SK-N-MC (cell line): ENCODE results near the gene MTCL1.

Source experiments
- EZH2 ChIP-seq: fragments of 200-600 bp; sonication (generic); IDR thresholded peaks from one replicate; pipeline ENCODE4 v1.6.1; 2017; ENCODE audit warnings: antibody characterized with exemption
- FOXP2 ChIP-seq: optimal IDR thresholded peaks from 2 replicates; pipeline ENCODE3; 2011; ENCODE audit warnings: mild to moderate bottlenecking, moderate library complexity; ENCODE audit not compliant: insufficient read depth; ENCODE audit errors: extremely low read length, control extremely low read depth
- POLR2AphosphoS5 ChIP-seq: IDR thresholded peaks from 2 replicates; pipeline ENCODE4 v1.6.1; 2012; ENCODE audit warnings: mild to moderate bottlenecking, low read depth, low read length, borderline replicate concordance

DNA sequence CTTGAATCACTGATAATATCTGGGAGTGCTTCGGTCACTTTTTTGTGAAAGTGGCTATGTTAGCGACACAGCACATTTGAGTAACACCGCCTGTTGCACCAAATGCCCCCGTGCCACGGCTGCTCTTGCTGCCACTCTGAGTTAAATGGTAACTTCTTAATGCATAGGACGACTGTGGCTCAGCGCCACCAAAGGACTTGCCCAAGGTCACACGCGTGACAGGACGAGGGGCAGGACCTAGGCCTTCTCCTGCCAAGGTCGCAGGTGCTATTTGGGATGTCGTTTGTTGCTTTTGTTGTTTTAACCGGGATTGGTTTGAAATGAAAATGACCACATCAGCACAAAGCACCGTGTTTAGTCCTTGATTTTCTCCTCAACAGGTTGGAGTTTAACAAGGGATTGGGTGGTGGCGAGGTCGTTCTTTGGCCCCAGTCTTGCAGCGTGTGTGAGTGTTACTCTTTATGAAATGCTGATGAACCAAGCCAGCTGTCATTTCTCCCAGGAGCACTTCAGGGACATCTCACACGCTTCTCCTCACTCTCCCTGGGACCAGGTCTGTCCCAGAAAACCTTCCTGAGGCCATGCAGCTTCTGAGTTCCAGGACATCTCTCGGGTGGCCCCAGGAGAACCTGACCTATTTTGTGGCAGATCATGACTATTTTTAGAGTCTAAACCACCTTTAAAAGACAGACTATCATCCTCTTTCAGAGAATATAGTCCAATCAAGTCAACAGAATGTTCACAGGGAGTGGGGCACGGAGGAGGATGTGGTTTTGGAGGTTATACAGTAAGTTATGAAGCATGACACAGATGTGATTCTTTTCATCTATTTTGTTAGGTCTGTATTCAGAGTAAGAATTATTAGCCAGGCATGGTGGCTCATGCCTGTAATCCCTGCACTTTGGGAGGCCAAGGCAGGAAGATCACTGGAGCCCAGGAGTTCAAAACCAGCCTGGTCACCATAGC, 49.9 kb downstream of the MTCL1 start:
- TF ChIP-seq POLR2AphosphoS5 (no peak), EZH2 (no peak), FOXP2 (no peak)
